ENCODE data around the gene CAPN12.

Gene CAPN12

DNA sequence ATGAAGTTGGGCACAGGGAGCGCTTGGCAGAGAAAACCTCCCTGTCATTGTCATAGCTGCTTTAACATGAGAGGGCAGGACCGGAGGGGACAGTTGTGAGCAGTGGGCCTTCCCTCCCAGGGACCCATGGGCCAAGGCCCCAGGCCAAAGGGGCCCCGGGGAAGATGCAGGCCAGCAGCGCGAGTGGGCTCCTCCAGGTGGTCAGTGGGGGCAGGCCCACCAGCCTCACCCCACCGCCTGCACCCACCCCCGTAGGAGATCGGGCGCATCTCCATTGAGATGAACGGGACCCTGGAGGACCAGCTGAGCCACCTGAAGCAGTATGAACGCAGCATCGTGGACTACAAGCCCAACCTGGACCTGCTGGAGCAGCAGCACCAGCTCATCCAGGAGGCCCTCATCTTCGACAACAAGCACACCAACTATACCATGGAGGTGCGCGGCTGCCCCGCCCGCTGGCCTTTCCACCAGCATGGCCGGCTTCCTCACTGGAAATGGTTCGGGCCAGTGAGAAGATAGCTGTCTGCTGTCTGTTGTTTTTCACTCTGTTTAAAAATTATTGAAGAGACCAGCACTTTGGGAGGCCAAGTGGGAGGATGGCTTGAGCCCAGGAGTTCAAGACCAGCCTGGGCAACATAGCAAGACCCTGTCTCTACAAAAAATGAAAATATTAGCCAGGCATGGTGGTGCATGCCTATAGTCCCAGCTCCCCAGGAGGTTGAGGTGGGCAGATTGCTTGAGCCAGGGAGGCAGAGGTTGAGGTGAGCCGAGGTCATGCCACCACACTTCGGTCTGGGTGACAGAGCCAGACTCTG, 18.6 kb downstream of the CAPN12 start:
- H2BK12ac ChIP-seq (ENCODE audit: low read length) = no peak overlapping the region
- H3K36me3 ChIP-seq (ENCODE audit: control insufficient read depth in 1 of 2, insufficient read depth in 2 of 2, low read length in 2 of 2) = peaks cover 95 to 96% of the 10 kb centered on the region in 2 experiments
- no peak overlapping the region for H4K12ac ChIP-seq (ENCODE audit: low read depth, low read length)
- no CpG with 5 or more reads among the region's 21 CpGs for WGBS (ENCODE audit: extremely low coverage, insufficient coverage, insufficient read length)
- no peak overlapping the region for H2AK5ac ChIP-seq (ENCODE audit: low read length)
- no peak overlapping the region for H3K4me3 ChIP-seq (ENCODE audit: low read depth, low read length)
- no peak overlapping the region for H2BK120ac ChIP-seq (ENCODE audit: insufficient read depth, low read length, poor library complexity)
- H3K4me2 ChIP-seq (ENCODE audit: low read length) = no peak overlapping the region
- H3K14ac ChIP-seq (ENCODE audit: low read length) = no peak overlapping the region
- DNase-seq = no peak
- H3K23ac ChIP-seq (ENCODE audit: low read length) = no peak overlapping the region
- H3K4ac ChIP-seq (ENCODE audit: low read depth, low read length) = no peak overlapping the region
- no peaks in the 10 kb centered on the region for H3K79me2 ChIP-seq (ENCODE audit: control insufficient read depth, insufficient read depth, low read length, poor library complexity)
- H2AFZ ChIP-seq (ENCODE audit: insufficient read depth, low read length, poor library complexity) = no peak overlapping the region
- H2BK5ac ChIP-seq (ENCODE audit: low read depth, low read length, poor library complexity) = no peak overlapping the region
- H3K9me3 ChIP-seq (ENCODE audit: insufficient read depth, low read depth, low read length) = peaks cover 2% of the 10 kb centered on the region
- H3K27me3 ChIP-seq (ENCODE audit: insufficient read depth, low read length) = no peaks in the 10 kb centered on the region
- H3K9ac ChIP-seq (ENCODE audit: low read length) = no peak overlapping the region
- H3K18ac ChIP-seq (ENCODE audit: low read length) = no peak overlapping the region
- H3K79me1 ChIP-seq (ENCODE audit: low read length) = no peaks in the 10 kb centered on the region
- H4K91ac ChIP-seq (ENCODE audit: low read depth, low read length) = no peak overlapping the region
- H4K8ac ChIP-seq (ENCODE audit: low read depth, low read length) = no peak overlapping the region
- H3K27ac ChIP-seq (ENCODE audit: low read depth, low read length) = no peak overlapping the region
- H3K4me1 ChIP-seq (ENCODE audit: control insufficient read depth in 1 of 2, insufficient read depth in 2 of 2, low read length in 2 of 2) = peaks cover 6 to 8% of the 10 kb centered on the region in 2 experiments

- H3K4me2 ChIP-seq (ENCODE audit: low read length) = no peak overlapping the region
- H3K9me3 ChIP-seq (ENCODE audit: insufficient read depth, low read depth, low read length) = peaks cover 6% of the 10 kb centered on the region
- no CpG with 5 or more reads among the region's 42 CpGs for WGBS (ENCODE audit: extremely low coverage, insufficient coverage, insufficient read length)
- no peak overlapping the region for H3K4me3 ChIP-seq (ENCODE audit: low read depth, low read length)
- peaks cover 2% of the 10 kb centered on the region for H3K79me1 ChIP-seq (ENCODE audit: low read length)
- H3K27me3 ChIP-seq (ENCODE audit: insufficient read depth, low read length) = no peaks in the 10 kb centered on the region
- no peak overlapping the region for H3K27ac ChIP-seq (ENCODE audit: low read depth, low read length)
- H3K14ac ChIP-seq (ENCODE audit: low read length) = no peak overlapping the region
- no peak overlapping the region for H2BK12ac ChIP-seq (ENCODE audit: low read length)
- no peak overlapping the region for H2AK5ac ChIP-seq (ENCODE audit: low read length)
- H2AFZ ChIP-seq (ENCODE audit: insufficient read depth, low read length, poor library complexity) = no peak overlapping the region
- H3K79me2 ChIP-seq (ENCODE audit: control insufficient read depth, insufficient read depth, low read length, poor library complexity) = no peaks in the 10 kb centered on the region
- no peak overlapping the region for H4K12ac ChIP-seq (ENCODE audit: low read depth, low read length)
- no peak overlapping the region for H3K4ac ChIP-seq (ENCODE audit: low read depth, low read length)
- peaks cover 11 to 12% of the 10 kb centered on the region in 2 experiments for H3K4me1 ChIP-seq (ENCODE audit: control insufficient read depth in 1 of 2, insufficient read depth in 2 of 2, low read length in 2 of 2)
- no peak overlapping the region for H2BK5ac ChIP-seq (ENCODE audit: low read depth, low read length, poor library complexity)
- H3K18ac ChIP-seq (ENCODE audit: low read length) = peak overlapping the region; percentile 6
- no peak overlapping the region for H4K91ac ChIP-seq (ENCODE audit: low read depth, low read length)
- H4K8ac ChIP-seq (ENCODE audit: low read depth, low read length) = no peak overlapping the region
- no peak overlapping the region for H2BK120ac ChIP-seq (ENCODE audit: insufficient read depth, low read length, poor library complexity)
- peaks cover 99% of the 10 kb centered on the region in 2 experiments for H3K36me3 ChIP-seq (ENCODE audit: control insufficient read depth in 1 of 2, insufficient read depth in 2 of 2, low read length in 2 of 2)
- H3K9ac ChIP-seq (ENCODE audit: low read length) = no peak overlapping the region
- DNase-seq = no peak
- no peak overlapping the region for H3K23ac ChIP-seq (ENCODE audit: low read length)
Measured at GRCh38 chr19:38723990-38724854, 20.1 kb downstream of the CAPN12 start.

GRCh38 chr19:38723606-38723965, 20.7 kb downstream of the CAPN12 start:
- Histone ChIP-seq H3K27ac (ENCODE audit: low read depth, low read length) (no peak overlapping the region), H2AFZ (ENCODE audit: insufficient read depth, low read length, poor library complexity) (no peak overlapping the region), H3K4ac (ENCODE audit: low read depth, low read length) (no peak overlapping the region), H3K4me3 (ENCODE audit: low read depth, low read length) (no peak overlapping the region), H2BK120ac (ENCODE audit: insufficient read depth, low read length, poor library complexity) (no peak overlapping the region), H3K27me3 (ENCODE audit: insufficient read depth, low read length) (no peaks in the 10 kb centered on the region), H3K79me1 (ENCODE audit: low read length) (peaks cover 3% of the 10 kb centered on the region), H3K18ac (ENCODE audit: low read length) (no peak overlapping the region), H2AK5ac (ENCODE audit: low read length) (no peak overlapping the region), H3K4me1 (ENCODE audit: control insufficient read depth in 1 of 2, insufficient read depth in 2 of 2, low read length in 2 of 2) (peaks cover 12 to 16% of the 10 kb centered on the region in 2 experiments), H3K9me3 (ENCODE audit: insufficient read depth, low read depth, low read length) (peaks cover 6% of the 10 kb centered on the region), H3K23ac (ENCODE audit: low read length) (no peak overlapping the region), H3K4me2 (ENCODE audit: low read length) (no peak overlapping the region), H3K79me2 (ENCODE audit: control insufficient read depth, insufficient read depth, low read length, poor library complexity) (no peaks in the 10 kb centered on the region), H2BK12ac (ENCODE audit: low read length) (no peak overlapping the region), H3K9ac (ENCODE audit: low read length) (no peak overlapping the region), H4K91ac (ENCODE audit: low read depth, low read length) (no peak overlapping the region), H3K36me3 (ENCODE audit: control insufficient read depth in 1 of 2, insufficient read depth in 2 of 2, low read length in 2 of 2) (peaks cover 99% of the 10 kb centered on the region in 2 experiments), H4K8ac (ENCODE audit: low read depth, low read length) (no peak overlapping the region), H2BK5ac (ENCODE audit: low read depth, low read length, poor library complexity) (no peak overlapping the region), H4K12ac (ENCODE audit: low read depth, low read length) (no peak overlapping the region), H3K14ac (ENCODE audit: low read length) (no peak overlapping the region)
- no CpG with 5 or more reads among the region's 11 CpGs for WGBS (ENCODE audit: extremely low coverage, insufficient coverage, insufficient read length)
- DNase-seq = no peak

- Histone ChIP-seq H3K27me3 (ENCODE audit: insufficient read depth, low read length) (no peaks in the 10 kb centered on the region), H4K8ac (ENCODE audit: low read depth, low read length) (no peak overlapping the region), H3K4me1 (ENCODE audit: control insufficient read depth in 1 of 2, insufficient read depth in 2 of 2, low read length in 2 of 2) (peaks cover 11 to 17% of the 10 kb centered on the region in 2 experiments), H2AFZ (ENCODE audit: insufficient read depth, low read length, poor library complexity) (no peak overlapping the region), H3K18ac (ENCODE audit: low read length) (no peak overlapping the region), H4K91ac (ENCODE audit: low read depth, low read length) (no peak overlapping the region), H3K14ac (ENCODE audit: low read length) (no peak overlapping the region), H3K27ac (ENCODE audit: low read depth, low read length) (no peak overlapping the region), H4K12ac (ENCODE audit: low read depth, low read length) (no peak overlapping the region), H3K4me2 (ENCODE audit: low read length) (no peak overlapping the region), H3K79me1 (ENCODE audit: low read length) (peaks cover 3% of the 10 kb centered on the region), H2BK5ac (ENCODE audit: low read depth, low read length, poor library complexity) (no peak overlapping the region), H3K9ac (ENCODE audit: low read length) (no peak overlapping the region), H3K23ac (ENCODE audit: low read length) (no peak overlapping the region), H3K4ac (ENCODE audit: low read depth, low read length) (no peak overlapping the region), H2BK12ac (ENCODE audit: low read length) (no peak overlapping the region), H3K36me3 (ENCODE audit: control insufficient read depth in 1 of 2, insufficient read depth in 2 of 2, low read length in 2 of 2) (peaks cover 100% of the 10 kb centered on the region in 2 experiments), H2BK120ac (ENCODE audit: insufficient read depth, low read length, poor library complexity) (no peak overlapping the region), H3K4me3 (ENCODE audit: low read depth, low read length) (no peak overlapping the region), H3K79me2 (ENCODE audit: control insufficient read depth, insufficient read depth, low read length, poor library complexity) (no peaks in the 10 kb centered on the region), H3K9me3 (ENCODE audit: insufficient read depth, low read depth, low read length) (peaks cover 6% of the 10 kb centered on the region), H2AK5ac (ENCODE audit: low read length) (no peak overlapping the region)
- no peak for DNase-seq
- no CpG with 5 or more reads among the region's 10 CpGs for WGBS (ENCODE audit: extremely low coverage, insufficient coverage, insufficient read length)
Measured at GRCh38 chr19:38722947-38723605, 21.2 kb downstream of the CAPN12 start.

All from trophoblast cell (in vitro differentiated cells and primary cell).